Measurements from ENCODE around the gene CEP63. TPM values are rescaled to one million over a fixed set of nuclear protein-coding genes. Genes with fewer than 3 reads are reported as not detected.
A peak's percentile ranks its signal among the peaks of the same experiment; 100 is the strongest.

Gene CEP63
- 30.2 TPM for total RNA-seq
- polyA plus RNA-seq: 24.8 TPM

- H3K36me3 ChIP-seq (ENCODE audit: insufficient read depth): no peaks in the 10 kb centered on the region
- under 1% methylated on average over 81 of the region's 81 CpGs for WGBS
- peak within 1 kb of the TSS; percentile 72 for H3K4me3 ChIP-seq (ENCODE audit: low read depth, low read length)
- peak within 1 kb of the TSS; percentile 93 for H3K27ac ChIP-seq (ENCODE audit: low read depth)
- H3K4me1 ChIP-seq (ENCODE audit: insufficient read depth): peaks cover 5% of the 10 kb centered on the region
- peak; percentile 98 for DNase-seq (ENCODE audit: extremely low spot score)
Measured at GRCh38 chr3:134485718-134486576, at the start of gene CEP63, which contains the start of gene ANAPC13. Gene CEP63, plus strand, starts transcription at chr3:134486057. Its CDS starts 9,264 bp downstream, at chr3:134495321. Gene ANAPC13, minus strand, starts transcription at chr3:134485985. Its CDS starts 3,081 bp downstream, at chr3:134482904.

- no peak overlapping the region for H3K4me3 ChIP-seq (ENCODE audit: low read depth, low read length)
- no peaks in the 10 kb centered on the region for H3K4me1 ChIP-seq (ENCODE audit: insufficient read depth)
- H3K36me3 ChIP-seq (ENCODE audit: insufficient read depth): no peaks in the 10 kb centered on the region
- H3K27ac ChIP-seq (ENCODE audit: low read depth): no peak overlapping the region
- WGBS: 66% methylated on average over 3 of the region's 3 CpGs
- DNase-seq (ENCODE audit: extremely low spot score): no peak
Measured at GRCh38 chr3:134437211-134437752, 48.6 kb upstream of the CEP63 start.

- DNase-seq (ENCODE audit: extremely low spot score): no peak
- WGBS: 91% methylated on average over 1 of the region's 1 CpG
- no peak overlapping the region for H3K27ac ChIP-seq (ENCODE audit: low read depth)
Measured at GRCh38 chr3:134441321-134441720, 44.5 kb upstream of the CEP63 start.

GRCh38 chr3:134441821-134442220, 44.0 kb upstream of the CEP63 start:
- Histone ChIP-seq H3K4me3 (ENCODE audit: low read depth, low read length) (no peak overlapping the region), H3K27ac (ENCODE audit: low read depth) (no peak overlapping the region), H3K36me3 (ENCODE audit: insufficient read depth) (no peaks in the 10 kb centered on the region), H3K4me1 (ENCODE audit: insufficient read depth) (no peaks in the 10 kb centered on the region)
- no peak for DNase-seq (ENCODE audit: extremely low spot score)
- 79% methylated on average over 2 of the region's 2 CpGs for WGBS

More at GRCh38 chr3:134441321-134441720, 44.5 kb upstream of the CEP63 start:
- Histone ChIP-seq H3K36me3 (ENCODE audit: insufficient read depth) (no peaks in the 10 kb centered on the region), H3K4me1 (ENCODE audit: insufficient read depth) (no peaks in the 10 kb centered on the region), H3K4me3 (ENCODE audit: low read depth, low read length) (no peak overlapping the region)

- H3K36me3 ChIP-seq (ENCODE audit: insufficient read depth): no peaks in the 10 kb centered on the region
- no peak for DNase-seq (ENCODE audit: extremely low spot score)
- WGBS: 81% methylated on average over 1 of the region's 1 CpG
- H3K4me3 ChIP-seq (ENCODE audit: low read depth, low read length): no peak overlapping the region
- H3K27ac ChIP-seq (ENCODE audit: low read depth): no peak overlapping the region
- H3K4me1 ChIP-seq (ENCODE audit: insufficient read depth): no peaks in the 10 kb centered on the region
Measured at GRCh38 chr3:134445095-134445494, 40.8 kb upstream of the CEP63 start.

GRCh38 chr3:134445636-134446035, 40.2 kb upstream of the CEP63 start:
- no peak overlapping the region for H3K4me3 ChIP-seq (ENCODE audit: low read depth, low read length)
- no peaks in the 10 kb centered on the region for H3K36me3 ChIP-seq (ENCODE audit: insufficient read depth)
- no peak overlapping the region for H3K27ac ChIP-seq (ENCODE audit: low read depth)
- WGBS: 14% methylated on average over 1 of the region's 1 CpG
- DNase-seq (ENCODE audit: extremely low spot score): no peak
- H3K4me1 ChIP-seq (ENCODE audit: insufficient read depth): no peaks in the 10 kb centered on the region

- Histone ChIP-seq H3K27ac (ENCODE audit: low read depth) (no peak overlapping the region), H3K36me3 (ENCODE audit: insufficient read depth) (no peaks in the 10 kb centered on the region), H3K4me3 (ENCODE audit: low read depth, low read length) (no peak overlapping the region), H3K4me1 (ENCODE audit: insufficient read depth) (no peaks in the 10 kb centered on the region)
- 73% methylated on average over 3 of the region's 3 CpGs for WGBS
- DNase-seq (ENCODE audit: extremely low spot score): no peak
Measured at GRCh38 chr3:134446800-134447199, 39.1 kb upstream of the CEP63 start.

GRCh38 chr3:134447351-134447750, 38.5 kb upstream of the CEP63 start:
- Histone ChIP-seq H3K27ac (ENCODE audit: low read depth) (no peak overlapping the region), H3K36me3 (ENCODE audit: insufficient read depth) (no peaks in the 10 kb centered on the region), H3K4me1 (ENCODE audit: insufficient read depth) (no peaks in the 10 kb centered on the region), H3K4me3 (ENCODE audit: low read depth, low read length) (no peak overlapping the region)
- DNase-seq (ENCODE audit: extremely low spot score): no peak
- 90% methylated on average over 1 of the region's 1 CpG for WGBS

- WGBS: 95% methylated on average over 5 of the region's 5 CpGs
- H3K4me3 ChIP-seq (ENCODE audit: low read depth, low read length): no peak overlapping the region
Measured at GRCh38 chr3:134448664-134449063, 37.2 kb upstream of the CEP63 start.

GRCh38 chr3:134449277-134449676, 36.6 kb upstream of the CEP63 start:
- WGBS: 68% methylated on average over 2 of the region's 2 CpGs
- H3K27ac ChIP-seq (ENCODE audit: low read depth): no peak overlapping the region
- no peaks in the 10 kb centered on the region for H3K36me3 ChIP-seq (ENCODE audit: insufficient read depth)
- no peak for DNase-seq (ENCODE audit: extremely low spot score)
- H3K4me3 ChIP-seq (ENCODE audit: low read depth, low read length): no peak overlapping the region
- H3K4me1 ChIP-seq (ENCODE audit: insufficient read depth): no peaks in the 10 kb centered on the region

More at GRCh38 chr3:134448664-134449063, 37.2 kb upstream of the CEP63 start:
- DNase-seq (ENCODE audit: extremely low spot score): no peak
- Histone ChIP-seq H3K4me1 (ENCODE audit: insufficient read depth) (no peaks in the 10 kb centered on the region), H3K36me3 (ENCODE audit: insufficient read depth) (no peaks in the 10 kb centered on the region), H3K27ac (ENCODE audit: low read depth) (no peak overlapping the region)

- H3K4me1 ChIP-seq (ENCODE audit: insufficient read depth): no peaks in the 10 kb centered on the region
- 71% methylated on average over 3 of the region's 3 CpGs for WGBS
- no peak overlapping the region for H3K4me3 ChIP-seq (ENCODE audit: low read depth, low read length)
- DNase-seq (ENCODE audit: extremely low spot score): no peak
- no peak overlapping the region for H3K27ac ChIP-seq (ENCODE audit: low read depth)
- H3K36me3 ChIP-seq (ENCODE audit: insufficient read depth): no peaks in the 10 kb centered on the region
Measured at GRCh38 chr3:134449951-134450350, 35.9 kb upstream of the CEP63 start.

GRCh38 chr3:134453631-134454030, 32.2 kb upstream of the CEP63 start:
- Histone ChIP-seq H3K4me1 (ENCODE audit: insufficient read depth) (no peaks in the 10 kb centered on the region), H3K36me3 (ENCODE audit: insufficient read depth) (no peaks in the 10 kb centered on the region), H3K4me3 (ENCODE audit: low read depth, low read length) (no peak overlapping the region), H3K27ac (ENCODE audit: low read depth) (no peak overlapping the region)
- no peak for DNase-seq (ENCODE audit: extremely low spot score)
- 56% methylated on average over 6 of the region's 6 CpGs for WGBS

- Histone ChIP-seq H3K4me3 (ENCODE audit: low read depth, low read length) (no peak overlapping the region), H3K4me1 (ENCODE audit: insufficient read depth) (no peaks in the 10 kb centered on the region), H3K36me3 (ENCODE audit: insufficient read depth) (no peaks in the 10 kb centered on the region), H3K27ac (ENCODE audit: low read depth) (no peak overlapping the region)
- no peak for DNase-seq (ENCODE audit: extremely low spot score)
- WGBS: 87% methylated on average over 9 of the region's 9 CpGs
Measured at GRCh38 chr3:134457376-134458074, 28.3 kb upstream of the CEP63 start.
